Gastroesophageal sphincter (tissue), 3 donors: ENCODE measurements around the gene NOP53.

Experiments used
- CTCF ChIP-seq, 4 experiments: fragments of 200-600 bp in 2 of 4; fragments of 450-650 bp in 2 of 4; sonication (generic) in 1 of 4; IDR thresholded peaks; one replicate each; pipeline ENCODE4 v1.5.1; 2017 to 2019; ENCODE audit warnings: antibody characterized with exemption in 4 of 4, mild to moderate bottlenecking in 2 of 4, moderate library complexity in 2 of 4
- POLR2A ChIP-seq, 2 donors: fragments of 450-650 bp; IDR thresholded peaks; one replicate each; pipeline ENCODE4 v1.6.1; 2017; ENCODE audit warnings: antibody characterized with exemption in 2 of 2, mild to moderate bottlenecking in 2 of 2, moderate library complexity in 1 of 2

- TF ChIP-seq CTCF (IDR thresholded peaks at IDR 0.05) = peak; percentile 60 to 88 (median 82)
- TF ChIP-seq POLR2A (IDR thresholded peaks at IDR 0.05) = no peak
Measured at GRCh38 chr19:47790398-47790814, 45.1 kb downstream of the NOP53 start.
